Stimulated activated CD8-positive, alpha-beta memory T cell treated with anti-CD3 and anti-CD28 coated beads, Interleukin-4, amount 100 ng/mL, for 1 hour (primary cell): Measurements from ENCODE around the gene IGFBPL1.

Experiments
- DNase-seq, 2 donors: peaks; one replicate each; pipeline ENCODE4 v3.0.0-alpha.2; 2020; ENCODE audit warnings: low read depth in 2 of 2, low spot score in 1 of 2

Gene IGFBPL1

GRCh38 chr9:38432922-38433510 lies 8.8 kb upstream of the IGFBPL1 start:
- DNase-seq: no peak

DNA sequence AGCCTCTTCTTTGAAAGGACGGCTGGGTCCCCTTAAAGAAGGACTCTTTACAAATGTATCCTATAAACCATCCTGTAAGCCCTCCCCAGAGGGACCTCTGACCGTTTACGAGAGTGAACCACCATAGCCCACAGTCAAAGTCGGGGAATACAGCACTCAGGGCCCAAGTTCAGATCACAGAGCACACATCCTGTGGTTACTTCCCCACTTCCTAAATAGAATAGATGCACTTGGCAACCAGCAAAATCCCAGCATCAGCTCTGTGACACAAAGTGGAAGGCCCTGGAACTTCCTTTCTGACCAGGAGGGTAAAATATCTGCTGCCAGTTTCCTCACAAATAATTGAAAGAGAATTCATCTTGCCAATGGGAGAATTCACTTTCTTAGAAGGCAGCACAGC lies 6.9 kb upstream of the IGFBPL1 start:
- DNase-seq: no peak

DNA sequence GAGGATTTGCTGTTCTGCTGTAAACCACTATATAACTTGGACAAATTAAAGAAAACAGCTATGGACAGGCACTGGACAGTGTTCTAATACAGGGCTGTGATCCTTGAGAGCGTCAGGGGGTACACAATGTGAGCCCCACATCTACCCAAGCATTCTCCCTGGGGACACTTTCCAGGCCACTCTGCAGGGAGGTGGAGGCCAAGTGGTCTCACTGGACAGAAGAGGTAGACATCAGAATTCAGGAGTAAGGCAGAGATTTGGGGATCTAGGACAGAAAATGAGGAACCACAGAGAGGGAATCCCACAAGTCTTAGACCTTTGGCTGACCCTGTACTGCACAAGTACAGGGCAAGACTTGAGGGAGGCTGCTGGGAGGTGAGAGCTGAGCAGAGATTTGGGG lies 3.8 kb upstream of the IGFBPL1 start:
- DNase-seq: no peak

DNA sequence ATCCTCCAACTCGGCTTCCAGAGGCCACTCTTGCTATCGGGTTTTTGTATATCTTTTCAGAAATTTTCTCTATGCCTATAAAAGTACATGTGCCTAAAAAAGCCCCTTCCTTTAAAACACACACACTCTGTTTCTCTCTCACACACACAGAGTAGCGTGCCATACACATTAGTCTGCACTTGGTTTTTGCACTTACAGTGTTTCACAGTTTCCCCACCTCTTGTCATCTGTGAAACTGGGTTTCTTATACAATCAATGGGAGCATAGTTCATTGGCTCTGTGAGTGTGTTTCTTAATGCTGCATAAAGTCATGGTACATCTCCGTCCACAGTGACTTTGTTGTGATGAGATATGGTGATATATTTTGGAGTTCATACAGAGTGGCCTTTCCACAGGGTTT lies 664 bp upstream of the IGFBPL1 start:
- DNase-seq: no peak

DNA sequence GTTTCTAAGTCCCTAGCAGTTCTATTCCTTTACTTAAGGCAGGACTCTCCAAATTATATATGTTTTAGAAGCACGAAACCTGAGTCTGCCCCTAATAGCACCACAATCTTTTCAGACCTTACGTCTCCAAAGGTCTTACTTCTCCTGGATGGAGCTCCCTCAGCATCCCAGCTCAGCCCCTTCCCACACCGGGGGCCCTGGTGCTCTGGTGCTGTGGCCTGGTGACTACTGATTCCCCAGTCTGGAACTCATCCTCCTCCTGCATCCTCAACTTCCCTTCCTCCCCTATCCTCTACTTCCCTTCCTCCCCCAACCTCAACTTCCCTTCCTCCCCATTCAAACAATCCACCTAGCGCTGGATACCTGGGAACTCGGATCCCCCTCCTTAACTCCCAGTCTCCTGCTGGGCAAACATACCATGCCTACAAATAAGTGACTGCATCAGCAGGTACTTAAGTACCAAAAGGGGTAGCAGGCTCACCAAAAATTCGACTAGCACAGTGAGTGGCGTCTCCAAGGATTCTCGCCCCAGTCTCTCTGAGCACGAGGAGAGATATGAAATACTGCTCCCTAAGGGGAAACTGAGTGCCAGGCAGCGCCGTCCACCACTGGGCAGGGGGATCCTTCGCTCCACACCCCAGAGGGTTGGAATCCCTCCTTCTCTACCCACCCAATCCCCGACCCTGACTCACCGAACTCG lies 831 bp downstream of the IGFBPL1 start:
- DNase-seq: no peak

DNA sequence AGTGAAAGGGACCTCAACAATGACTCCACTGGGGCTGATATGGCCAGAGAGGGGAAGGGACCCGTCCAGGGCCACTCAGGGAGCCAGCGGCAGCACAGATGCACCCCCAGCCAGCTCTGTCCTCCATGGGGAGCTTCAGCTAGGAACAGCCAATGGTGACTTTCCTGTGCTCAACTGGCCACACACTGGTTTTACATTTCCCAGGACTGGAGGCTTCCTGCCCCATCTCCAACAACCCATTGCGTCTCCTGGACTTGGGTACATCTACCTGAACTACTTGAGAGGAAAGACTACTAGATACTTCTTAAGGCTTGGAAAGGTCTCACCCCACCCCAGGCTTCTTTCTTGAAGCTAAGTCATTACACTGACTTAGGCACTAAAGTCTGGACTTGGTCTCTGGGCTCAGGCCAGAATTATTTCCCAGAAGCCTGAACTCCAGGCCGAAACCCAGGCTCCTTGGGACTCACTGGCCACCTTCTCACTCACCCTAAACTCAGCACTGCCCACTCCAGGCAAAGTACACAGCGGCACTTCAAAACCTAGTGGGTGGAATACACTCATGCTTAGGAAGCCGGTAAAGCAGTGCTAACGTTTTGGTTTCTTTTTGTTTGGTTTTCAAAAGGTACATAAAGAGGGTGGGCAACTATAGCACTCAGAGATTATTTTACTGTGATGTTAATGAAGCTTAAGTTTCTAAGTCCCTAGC lies 1.5 kb downstream of the IGFBPL1 start:
- no peak for DNase-seq

DNA sequence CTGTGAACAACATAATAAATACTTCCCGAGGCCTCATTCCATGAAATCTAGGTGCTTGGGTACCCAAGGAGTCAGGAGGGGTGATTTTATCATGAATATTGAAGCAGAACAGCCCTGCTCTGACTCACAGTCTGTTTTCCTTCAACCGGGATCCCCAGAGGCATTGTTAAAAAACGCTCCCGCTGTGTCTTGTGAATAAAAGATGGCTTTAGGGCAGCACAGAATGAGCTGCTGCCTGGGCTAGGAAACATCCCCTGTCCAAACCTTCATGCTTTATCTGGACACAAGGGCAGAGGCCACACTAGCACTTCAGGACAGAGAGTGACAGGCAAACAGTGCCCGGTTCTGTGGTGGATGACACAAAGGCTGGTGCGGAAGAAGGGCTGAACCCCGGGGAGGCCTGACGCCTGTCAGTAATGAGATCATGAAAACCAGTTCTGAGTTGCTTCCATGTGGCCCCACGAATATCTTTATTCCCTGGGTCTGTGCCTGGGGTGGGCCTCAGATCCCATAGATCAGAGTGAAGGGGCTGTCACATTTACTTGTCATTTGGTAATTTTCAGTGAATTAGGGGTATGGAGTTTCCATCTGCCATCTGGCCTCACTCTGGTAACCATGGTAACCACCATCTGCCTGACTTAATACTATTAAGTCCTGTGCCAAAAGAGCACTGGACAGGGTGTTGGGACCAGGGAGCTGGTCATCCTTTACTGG lies 2.6 kb downstream of the IGFBPL1 start:
- DNase-seq: no peak

DNA sequence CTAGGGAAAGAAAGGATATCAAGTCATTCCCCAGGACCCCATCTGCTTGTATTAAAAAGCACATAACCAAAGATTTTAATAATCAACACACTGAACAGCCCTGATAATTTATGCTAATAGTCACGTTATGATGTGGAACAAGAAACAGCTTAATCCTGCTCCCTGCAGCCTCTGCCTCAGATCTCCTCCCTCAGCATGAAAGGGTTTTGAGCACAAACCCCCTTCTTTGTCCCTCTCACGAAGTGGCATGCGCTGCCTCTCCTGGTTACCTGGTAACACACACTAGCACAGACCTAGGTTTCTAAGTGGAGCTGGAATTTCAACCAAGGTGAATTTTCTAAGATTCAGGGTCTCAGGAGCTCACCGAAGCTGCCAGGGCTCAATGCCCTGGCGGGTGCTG lies 5.1 kb downstream of the IGFBPL1 start:
- DNase-seq: no peak

- DNase-seq: no peak
These were observed 5.9 kb downstream of the IGFBPL1 start for GRCh38 chr9:38418366-38418765.

DNA sequence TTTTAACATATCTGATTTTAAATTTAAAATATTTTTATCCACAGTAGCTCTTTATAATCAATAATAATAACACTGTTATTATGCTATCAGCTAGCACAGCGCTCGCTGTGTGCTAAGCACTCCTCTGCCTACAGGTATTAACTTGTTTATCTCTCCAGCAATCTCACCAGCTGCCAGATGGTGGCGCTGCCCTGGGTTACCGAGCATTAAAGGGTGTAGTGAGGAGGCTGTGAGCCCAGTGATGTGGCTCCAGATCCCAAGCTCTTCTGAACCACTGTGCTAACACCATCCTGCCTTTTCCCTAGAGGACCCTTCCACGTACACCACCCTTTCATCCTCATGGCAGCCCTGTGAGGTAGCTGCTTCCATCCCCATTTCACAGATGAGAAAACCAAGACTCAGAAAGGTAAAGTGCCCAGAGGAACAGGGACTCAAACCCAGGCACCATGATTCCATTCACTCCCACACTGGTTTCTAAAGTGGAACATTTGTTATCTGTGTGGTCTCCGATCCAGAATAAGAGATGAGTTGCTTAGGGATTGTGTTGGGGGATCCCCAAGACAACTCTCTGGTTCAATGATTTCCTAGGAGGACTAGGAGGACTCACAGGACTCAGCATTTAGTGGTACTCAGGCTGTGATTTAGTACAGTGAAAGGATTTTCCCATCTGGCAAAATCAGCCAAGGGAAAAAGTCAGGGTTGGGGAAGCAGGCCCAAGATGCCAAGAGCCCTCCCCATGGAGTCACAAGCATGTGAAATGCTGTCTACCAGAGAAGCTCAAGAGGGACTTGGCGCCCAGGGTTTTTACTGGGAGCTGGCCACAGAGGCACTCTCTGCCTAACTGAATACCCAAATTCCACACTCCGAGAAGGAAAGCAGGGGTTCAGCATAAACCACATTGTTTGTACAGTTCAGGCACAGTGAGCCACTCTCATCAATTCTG lies 7.0 kb downstream of the IGFBPL1 start:
- DNase-seq: no peak

- no peak for DNase-seq
These were observed 7.8 kb downstream of the IGFBPL1 start for GRCh38 chr9:38416461-38416860.

GRCh38 chr9:38415856-38416255 lies 8.4 kb downstream of the IGFBPL1 start:
- no peak for DNase-seq

DNA sequence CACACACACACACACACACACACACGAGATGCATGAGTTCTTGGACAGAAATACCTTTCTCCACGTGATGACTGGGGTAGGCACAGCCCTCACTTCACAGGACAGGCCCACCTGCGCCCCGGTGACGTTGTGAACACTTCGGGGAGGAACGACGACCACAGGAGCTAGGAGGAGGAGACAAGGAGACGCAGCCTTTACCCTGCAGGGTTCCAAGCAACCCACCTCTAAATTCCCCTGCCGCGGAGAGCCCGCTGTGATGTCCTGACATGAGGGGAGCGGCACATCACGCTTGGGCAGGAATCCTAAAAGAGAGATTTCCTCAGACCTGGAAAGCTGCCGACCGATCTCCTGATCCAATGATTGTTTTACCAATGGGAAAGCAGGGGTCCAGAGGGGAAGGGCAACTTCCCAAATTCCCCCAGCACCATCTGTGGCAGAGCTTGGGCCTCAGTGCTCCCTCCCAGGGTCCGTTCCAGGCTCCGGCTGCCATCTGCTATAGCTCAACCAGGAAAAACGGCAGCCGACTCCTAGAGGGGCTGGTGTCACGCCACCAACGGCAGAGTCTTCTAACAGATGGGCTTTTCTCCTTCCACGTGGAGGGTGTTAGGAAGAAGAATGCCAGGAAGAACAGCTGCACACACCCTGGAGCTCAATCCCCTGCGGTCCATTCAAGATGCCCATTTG lies 10.1 kb downstream of the IGFBPL1 start:
- DNase-seq: no peak

- DNase-seq: no peak
These were observed 11.0 kb downstream of the IGFBPL1 start for GRCh38 chr9:38413283-38413682.

- DNase-seq: no peak
These were observed 11.5 kb downstream of the IGFBPL1 start for GRCh38 chr9:38412751-38413150.

DNA sequence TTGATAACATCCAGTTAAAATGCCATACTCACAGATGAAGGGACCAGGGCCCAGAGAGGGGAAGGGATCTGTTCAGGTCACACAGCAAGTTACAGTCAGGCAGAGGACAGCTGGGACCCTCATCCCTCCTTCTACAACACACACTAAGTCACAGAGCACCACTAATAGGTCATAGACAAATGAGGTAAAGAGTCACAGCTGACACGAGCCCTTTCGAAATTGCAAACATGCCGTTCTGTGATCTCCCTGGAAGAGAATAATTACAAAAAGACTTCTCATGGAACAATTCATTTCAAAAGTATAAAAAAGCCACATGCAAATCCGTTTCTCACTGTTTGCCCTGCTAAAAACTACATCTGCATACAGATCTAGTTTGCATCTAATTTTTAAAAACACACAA lies 15.5 kb downstream of the IGFBPL1 start:
- no peak for DNase-seq

DNA sequence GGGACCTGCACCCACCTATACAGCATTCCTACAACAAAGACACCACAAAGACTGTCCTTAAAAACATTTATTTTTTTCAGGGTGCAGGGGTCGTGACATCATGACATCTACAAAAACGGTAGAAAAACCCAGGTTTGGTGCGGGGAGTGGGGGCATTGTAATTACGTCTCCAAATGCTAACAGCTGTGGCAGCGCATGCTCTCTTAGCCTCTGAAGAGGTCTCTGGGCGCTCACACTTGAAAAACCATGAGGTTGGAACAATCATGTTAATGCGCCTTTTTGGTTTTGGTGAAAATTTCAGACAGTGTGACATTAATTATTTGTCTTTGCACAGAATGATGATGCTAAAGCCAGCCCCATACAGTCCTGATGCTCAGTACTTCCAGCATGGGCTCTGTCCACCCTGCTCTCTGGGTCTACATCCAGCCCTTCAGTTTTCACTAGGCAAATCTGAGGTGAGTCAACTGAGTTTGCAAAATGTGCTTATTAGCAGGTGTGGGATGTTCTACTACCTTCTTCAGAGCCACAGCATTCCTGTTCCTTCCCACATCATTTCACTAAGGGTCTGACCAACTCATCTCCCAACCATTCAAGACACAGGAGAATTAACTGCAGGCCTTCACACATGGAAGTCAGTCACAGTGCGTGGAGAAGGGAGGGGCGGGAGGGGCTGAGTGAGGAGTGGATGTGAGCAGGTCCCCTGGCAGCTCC lies 17.6 kb downstream of the IGFBPL1 start:
- no peak for DNase-seq

DNA sequence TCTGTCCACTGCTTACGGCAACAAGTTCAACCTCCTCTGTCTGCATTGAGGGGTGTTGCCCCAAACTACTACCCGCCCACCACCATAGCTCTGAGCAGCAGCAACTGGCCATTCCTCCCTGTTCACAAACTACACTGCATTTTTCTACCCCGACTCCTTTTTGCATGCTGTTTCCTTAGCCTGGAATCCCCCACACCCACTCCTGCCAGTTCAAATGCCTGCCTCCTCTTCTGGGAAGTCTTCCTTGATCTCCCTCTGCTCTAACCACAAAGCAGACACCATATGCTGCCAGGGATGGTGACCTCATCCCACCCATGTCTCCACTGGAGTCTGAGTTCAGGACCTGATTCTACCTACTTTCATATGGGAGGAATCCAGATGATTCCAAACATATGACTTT lies 18.5 kb downstream of the IGFBPL1 start:
- no peak for DNase-seq

DNA sequence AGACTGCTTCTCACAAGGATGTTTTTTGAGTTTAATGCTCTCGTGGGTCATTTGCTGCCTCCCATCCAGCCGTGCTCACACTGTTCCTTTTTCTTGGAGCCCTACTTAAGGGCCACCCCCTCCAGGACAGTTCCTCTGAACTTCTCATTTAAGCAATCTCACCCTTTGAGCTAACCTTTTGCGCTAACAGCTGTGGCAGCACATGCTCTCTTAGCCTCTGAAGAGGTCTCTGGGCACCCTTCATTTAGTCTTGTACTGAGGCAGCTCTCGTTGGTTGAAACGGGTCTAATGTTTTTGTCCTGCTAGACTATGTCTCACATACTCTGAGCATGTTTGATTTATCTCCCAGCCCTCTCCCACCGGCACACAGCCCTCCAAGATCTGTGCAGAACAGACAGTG lies 19.9 kb downstream of the IGFBPL1 start:
- no peak for DNase-seq

- DNase-seq: no peak
These were observed 22.3 kb downstream of the IGFBPL1 start for GRCh38 chr9:38401994-38402393.
